ENCODE measurements around the gene HS6ST3. TPM values are rescaled to one million over a fixed set of nuclear protein-coding genes. Genes with fewer than 3 reads are reported as not detected.

Gene HS6ST3
- total and polyA plus RNA-seq, 2 experiments from 2014 or later, result 2.2 to 2.7 TPM

DNA sequence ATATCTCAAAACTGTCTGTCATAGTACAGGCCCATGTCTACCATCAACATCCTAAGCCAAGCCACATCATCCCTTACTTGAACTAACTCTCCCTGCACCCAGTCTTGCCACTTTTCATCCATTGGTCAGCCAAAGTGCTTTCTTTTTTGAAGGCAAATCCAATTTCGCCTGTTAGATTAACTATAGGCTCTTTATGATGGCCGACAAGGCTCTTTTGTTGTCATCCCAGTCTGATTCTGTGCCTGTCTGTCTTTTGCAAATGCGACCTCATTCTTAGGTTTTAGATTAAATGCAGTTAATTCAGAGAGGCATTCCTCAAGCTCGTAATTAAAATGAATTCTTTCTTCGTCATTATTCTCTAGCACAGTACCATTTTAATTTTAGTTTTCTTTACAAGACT, 148.3 kb downstream of the HS6ST3 start:
- H3K27me3 ChIP-seq, result no peaks in the 10 kb centered on the region
- WGBS (ENCODE audit: low lambda C conversion rate, missing lambda C conversion rate), result 89% methylated on average over 5 of the region's 5 CpGs
- H3K4me1 ChIP-seq (ENCODE audit: insufficient read depth), result no peaks in the 10 kb centered on the region
- no peak overlapping the region for H2AFZ ChIP-seq
- no peak overlapping the region for H3K4me3 ChIP-seq
- H3K79me2 ChIP-seq, result no peaks in the 10 kb centered on the region
- no peak for TF ChIP-seq EZH2phosphoT487 (IDR thresholded peaks at IDR 0.05; ENCODE audit: low read depth, severe bottlenecking, unreplicated experiment)
- TF ChIP-seq, protein P1, sequence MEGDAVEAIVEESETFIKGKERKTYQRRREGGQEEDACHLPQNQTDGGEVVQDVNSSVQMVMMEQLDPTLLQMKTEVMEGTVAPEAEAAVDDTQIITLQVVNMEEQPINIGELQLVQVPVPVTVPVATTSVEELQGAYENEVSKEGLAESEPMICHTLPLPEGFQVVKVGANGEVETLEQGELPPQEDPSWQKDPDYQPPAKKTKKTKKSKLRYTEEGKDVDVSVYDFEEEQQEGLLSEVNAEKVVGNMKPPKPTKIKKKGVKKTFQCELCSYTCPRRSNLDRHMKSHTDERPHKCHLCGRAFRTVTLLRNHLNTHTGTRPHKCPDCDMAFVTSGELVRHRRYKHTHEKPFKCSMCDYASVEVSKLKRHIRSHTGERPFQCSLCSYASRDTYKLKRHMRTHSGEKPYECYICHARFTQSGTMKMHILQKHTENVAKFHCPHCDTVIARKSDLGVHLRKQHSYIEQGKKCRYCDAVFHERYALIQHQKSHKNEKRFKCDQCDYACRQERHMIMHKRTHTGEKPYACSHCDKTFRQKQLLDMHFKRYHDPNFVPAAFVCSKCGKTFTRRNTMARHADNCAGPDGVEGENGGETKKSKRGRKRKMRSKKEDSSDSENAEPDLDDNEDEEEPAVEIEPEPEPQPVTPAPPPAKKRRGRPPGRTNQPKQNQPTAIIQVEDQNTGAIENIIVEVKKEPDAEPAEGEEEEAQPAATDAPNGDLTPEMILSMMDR (IDR thresholded peaks at IDR 0.05; ENCODE audit: poor library complexity), result no peak
- TF ChIP-seq EZH2 (IDR thresholded peaks at IDR 0.05; ENCODE audit: borderline replicate concordance), result no peak
- H3K36me3 ChIP-seq (replicated peaks; ENCODE audit: insufficient read depth, low read depth), result no peaks in the 10 kb centered on the region
- H3K27ac ChIP-seq, result no peak overlapping the region
- no peaks in the 10 kb centered on the region for H3K9me2 ChIP-seq (replicated peaks; ENCODE audit: insufficient read depth)
- H4K20me1 ChIP-seq (ENCODE audit: insufficient read depth, poor library complexity, severe bottlenecking), result no peaks in the 10 kb centered on the region
- H3K9me3 ChIP-seq (ENCODE audit: low read depth), result no peaks in the 10 kb centered on the region
- H3K4me2 ChIP-seq, result no peak overlapping the region
- DNase-seq (ENCODE audit: low spot score), result no peak

- Histone ChIP-seq H3K9me3 (ENCODE audit: low read depth) (no peaks in the 10 kb centered on the region), H3K27me3 (no peaks in the 10 kb centered on the region), H3K4me1 (ENCODE audit: insufficient read depth) (no peaks in the 10 kb centered on the region), H3K9me2 (replicated peaks; ENCODE audit: insufficient read depth) (no peaks in the 10 kb centered on the region), H3K36me3 (replicated peaks; ENCODE audit: insufficient read depth, low read depth) (no peaks in the 10 kb centered on the region), H3K4me3 (no peak overlapping the region), H3K4me2 (no peak overlapping the region), H4K20me1 (ENCODE audit: insufficient read depth, poor library complexity, severe bottlenecking) (no peaks in the 10 kb centered on the region), H2AFZ (no peak overlapping the region), H3K27ac (no peak overlapping the region), H3K79me2 (no peaks in the 10 kb centered on the region)
- WGBS (ENCODE audit: low lambda C conversion rate, missing lambda C conversion rate), result 83% methylated on average over 5 of the region's 5 CpGs
- TF ChIP-seq EZH2 (IDR thresholded peaks at IDR 0.05; ENCODE audit: borderline replicate concordance) (no peak), EZH2phosphoT487 (IDR thresholded peaks at IDR 0.05; ENCODE audit: low read depth, severe bottlenecking, unreplicated experiment) (no peak)
- TF ChIP-seq, protein P1 (IDR thresholded peaks at IDR 0.05; ENCODE audit: poor library complexity), result no peak
- DNase-seq (ENCODE audit: low spot score), result no peak
Measured at GRCh38 chr13:96238861-96239260, 149.0 kb downstream of the HS6ST3 start.

DNA sequence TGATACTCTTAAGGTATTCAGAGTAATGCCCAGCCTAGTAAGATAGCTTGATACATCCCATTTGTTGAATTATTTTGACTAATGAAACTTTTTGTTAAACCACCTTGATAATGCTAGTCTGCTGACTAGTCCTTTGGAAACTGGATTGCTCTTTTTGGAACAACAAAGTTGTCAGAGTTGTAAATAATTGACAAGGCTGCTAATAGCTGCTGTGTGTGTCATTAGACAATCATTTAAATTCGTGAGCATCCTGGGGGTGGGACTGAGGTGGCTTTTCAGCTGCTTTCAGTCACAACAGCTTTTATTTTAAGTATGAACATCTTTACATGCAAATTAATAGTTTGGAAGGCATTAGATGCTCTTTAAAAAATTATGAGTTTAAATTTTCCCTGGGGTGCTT, 153.5 kb downstream of the HS6ST3 start:
- Histone ChIP-seq H3K79me2 (no peaks in the 10 kb centered on the region), H2AFZ (no peak overlapping the region), H3K27me3 (no peaks in the 10 kb centered on the region), H3K27ac (no peak overlapping the region), H3K4me2 (no peak overlapping the region), H3K9me3 (ENCODE audit: low read depth) (no peaks in the 10 kb centered on the region), H3K36me3 (replicated peaks; ENCODE audit: insufficient read depth, low read depth) (no peaks in the 10 kb centered on the region), H3K4me3 (no peak overlapping the region), H4K20me1 (ENCODE audit: insufficient read depth, poor library complexity, severe bottlenecking) (no peaks in the 10 kb centered on the region), H3K4me1 (ENCODE audit: insufficient read depth) (no peaks in the 10 kb centered on the region), H3K9me2 (replicated peaks; ENCODE audit: insufficient read depth) (peaks cover 5% of the 10 kb centered on the region)
- no peak for TF ChIP-seq EZH2 (IDR thresholded peaks at IDR 0.05; ENCODE audit: borderline replicate concordance)
- no peak for TF ChIP-seq EZH2phosphoT487 (IDR thresholded peaks at IDR 0.05; ENCODE audit: low read depth, severe bottlenecking, unreplicated experiment)
- TF ChIP-seq, protein P1 (IDR thresholded peaks at IDR 0.05; ENCODE audit: poor library complexity), result no peak
- no peak for DNase-seq (ENCODE audit: low spot score)
- 50% methylated on average over 1 of the region's 1 CpG for WGBS (ENCODE audit: low lambda C conversion rate, missing lambda C conversion rate)

- H3K27me3 ChIP-seq, result no peaks in the 10 kb centered on the region
- H3K9me3 ChIP-seq (ENCODE audit: low read depth), result no peaks in the 10 kb centered on the region
- no peak overlapping the region for H3K27ac ChIP-seq
- WGBS (ENCODE audit: low lambda C conversion rate, missing lambda C conversion rate), result 45% methylated on average over 2 of the region's 2 CpGs
- no peaks in the 10 kb centered on the region for H4K20me1 ChIP-seq (ENCODE audit: insufficient read depth, poor library complexity, severe bottlenecking)
- H3K36me3 ChIP-seq (replicated peaks; ENCODE audit: insufficient read depth, low read depth), result no peaks in the 10 kb centered on the region
- no peaks in the 10 kb centered on the region for H3K79me2 ChIP-seq
- no peaks in the 10 kb centered on the region for H3K4me1 ChIP-seq (ENCODE audit: insufficient read depth)
- H3K4me3 ChIP-seq, result no peak overlapping the region
- no peak for DNase-seq (ENCODE audit: low spot score)
- no peak overlapping the region for H3K4me2 ChIP-seq
- H2AFZ ChIP-seq, result no peak overlapping the region
- peaks cover 5% of the 10 kb centered on the region for H3K9me2 ChIP-seq (replicated peaks; ENCODE audit: insufficient read depth)
- TF ChIP-seq, protein P1 (IDR thresholded peaks at IDR 0.05; ENCODE audit: poor library complexity), result no peak
- TF ChIP-seq EZH2phosphoT487 (IDR thresholded peaks at IDR 0.05; ENCODE audit: low read depth, severe bottlenecking, unreplicated experiment) (no peak), EZH2 (IDR thresholded peaks at IDR 0.05; ENCODE audit: borderline replicate concordance) (no peak)
Measured at GRCh38 chr13:96248103-96248502, 158.2 kb downstream of the HS6ST3 start.

All from hepatocyte (in vitro differentiated cells).